B cell (primary cell): ENCODE results near the gene MEAF6. TPM values are rescaled to one million over a fixed set of nuclear protein-coding genes. Genes with fewer than 3 reads are reported as not detected.

Experiments used
- ATAC-seq: fragments of 200-7000 bp; cut with Tn5 transposase; one replicate; pipeline ENCODE4 v1.10.0; 2021; ENCODE audit warnings: low read depth, mild to moderate bottlenecking, moderate number of reproducible peaks, moderate library complexity
- CTCF ChIA-PET: fragments of 350-600 bp; sonication (Branson Sonifier 250); formaldehyde crosslinking; loops from one replicate; lab custom pipeline; 2021; ENCODE audit warnings: antibody characterized with exemption, inconsistent platforms; lab: Charles Lee
- POLR2A ChIA-PET: fragments of 350-600 bp; sonication (Branson Sonifier 250); formaldehyde crosslinking; loops from one replicate; lab custom pipeline; 2021; ENCODE audit warnings: antibody characterized with exemption; lab: Charles Lee
- DNase-seq: peaks from one replicate; pipeline ENCODE4 v3.0.0; 2013
- H2AFZ ChIP-seq: 2 replicates; pipeline ENCODE4 v1.6.1; 2012; ENCODE audit warnings: mild to moderate bottlenecking, low read depth, low read length; ENCODE audit not compliant: insufficient read depth, poor library complexity, severe bottlenecking
- H3K27ac ChIP-seq, 2 donors: 1 replicate in 1 of 2; 2 replicates in 1 of 2; pipeline ENCODE4 v1.5.1; 2012 to 2013; ENCODE audit warnings: low read length in 2 of 2, mild to moderate bottlenecking in 2 of 2, moderate library complexity in 1 of 2
- H3K27me3 ChIP-seq, 4 experiments: fragments of 200-600 bp in 1 of 4; sonication (generic) in 1 of 4; replicated peaks in 1 of 4; 1 replicate in 2 of 4; 2 replicates in 2 of 4; pipeline versions ENCODE4 v1.6.1 to v1.7.0; 2013 to 2016; ENCODE audit warnings: low read length in 3 of 4, mild to moderate bottlenecking in 2 of 4, mixed read lengths in 1 of 4, moderate library complexity in 1 of 4; ENCODE audit not compliant: insufficient read depth in 4 of 4, control insufficient read depth in 3 of 4; ENCODE audit errors: control extremely low read depth in 1 of 4
- H3K36me3 ChIP-seq, 2 experiments: replicated peaks in 1 of 2; 1 replicate in 1 of 2; 2 replicates in 1 of 2; pipeline versions ENCODE4 v1.6.1 to v1.7.1; 2013; ENCODE audit warnings: low read length in 1 of 2; ENCODE audit not compliant: insufficient read depth in 2 of 2, control insufficient read depth in 1 of 2; ENCODE audit errors: control extremely low read depth in 1 of 2, extremely low read depth in 1 of 2
- H3K4me1 ChIP-seq, 2 donors: fragments of 200-600 bp in 1 of 2; sonication (generic) in 1 of 2; 1 replicate in 1 of 2; 2 replicates in 1 of 2; pipeline versions ENCODE4 v1.5.1 to v1.6.1; 2013 to 2017; ENCODE audit warnings: low read length in 2 of 2; ENCODE audit not compliant: control insufficient read depth in 2 of 2, insufficient read depth in 2 of 2
- H3K4me2 ChIP-seq: replicated peaks from 2 replicates; pipeline ENCODE3; 2012; ENCODE audit warnings: mild to moderate bottlenecking, low read depth, low read length; ENCODE audit not compliant: poor library complexity, severe bottlenecking
- H3K4me3 ChIP-seq, 5 experiments: fragments of 200-600 bp in 1 of 5; sonication (generic) in 1 of 5; 1 replicate in 3 of 5; 2 replicates in 2 of 5; pipeline versions ENCODE4 v1.5.1 to v1.7.0; 2011 to 2016; ENCODE audit warnings: low read length in 4 of 5, mild to moderate bottlenecking in 4 of 5, low read depth in 2 of 5, control low read depth in 1 of 5, moderate library complexity in 1 of 5; ENCODE audit not compliant: insufficient read depth in 1 of 5; ENCODE audit errors: control extremely low read depth in 1 of 5, extremely low read depth in 1 of 5
- H3K79me2 ChIP-seq: fragments of 200-600 bp; sonication (generic); one replicate; pipeline ENCODE4 v1.6.0; 2016; ENCODE audit warnings: low read length; ENCODE audit not compliant: control insufficient read depth, insufficient read depth
- H3K9ac ChIP-seq: fragments of 200-600 bp; sonication (generic); 2 replicates; pipeline ENCODE4 v1.6.1; 2017; ENCODE audit warnings: mild to moderate bottlenecking, low read length, moderate library complexity
- H3K9me3 ChIP-seq, 3 donors: one replicate each; pipeline versions ENCODE4 v1.6.1 to v1.7.1; 2013; ENCODE audit warnings: low read length in 2 of 3; ENCODE audit not compliant: control insufficient read depth in 2 of 3, insufficient read depth in 1 of 3; ENCODE audit errors: control extremely low read depth in 1 of 3
- H4K20me1 ChIP-seq: 2 replicates; pipeline ENCODE4 v1.6.0; 2012; ENCODE audit warnings: mild to moderate bottlenecking, low read length; ENCODE audit not compliant: insufficient read depth, control insufficient read depth, poor library complexity, severe bottlenecking
- H3K27ac Mint-ChIP-seq: one replicate; pipeline ENCODE4 v1.8.0; 2021; ENCODE audit warnings: mixed read lengths
- H3K27me3 Mint-ChIP-seq: one replicate; pipeline ENCODE4 v1.8.0; 2021; ENCODE audit warnings: mixed read lengths
- H3K4me1 Mint-ChIP-seq: one replicate; pipeline ENCODE4 v1.8.0; 2021; ENCODE audit warnings: mixed read lengths
- H3K4me3 Mint-ChIP-seq: one replicate; pipeline ENCODE4 v1.8.0; 2021; ENCODE audit warnings: mixed read lengths
- H3K9me3 Mint-ChIP-seq: one replicate; pipeline ENCODE4 v1.8.0; 2022; ENCODE audit warnings: mixed read lengths; ENCODE audit not compliant: insufficient read depth
- EZH2 ChIP-seq: IDR thresholded peaks from 2 replicates; pipeline ENCODE4 v1.6.1; 2012; ENCODE audit warnings: borderline replicate concordance, low read depth, mild to moderate bottlenecking, moderate library complexity, low read length; ENCODE audit not compliant: insufficient read depth, poor library complexity, severe bottlenecking
- WGBS: methylation state at CpG from one replicate; pipeline ENCODE4 v1.1.5; 2013; ENCODE audit warnings: missing lambda C conversion rate; ENCODE audit not compliant: insufficient coverage; 5-methylcytosine and 5-hydroxymethylcytosine counted together
- intact Hi-C: fragments of 100-400 bp; cut with micrococcal nuclease; formaldehyde crosslinking; loops from one replicate; pipeline ENCODE4 v1.10.0; 2022
- polyA plus RNA-seq: library from polyadenylated mRNA; depleted of rRNA; stranded (reverse); fragments of >200 nt; gene quantifications from 2 replicates; pipeline ENCODE4 v1.2.3, GENCODE V29; 2012
- total RNA-seq, 2 donors: library from RNA; stranded (reverse); fragments of 120-200 nt in 1 of 2; gene quantifications; 1 replicate in 1 of 2; 2 replicates in 1 of 2; pipeline versions ENCODE4 v1.2.3 to v1.2.4, GENCODE V29; 2013 to 2022
- TF ChIP-seq, protein P1 (sequence below): fragments of 200-600 bp; IDR thresholded peaks from one replicate; pipeline ENCODE4 v1.8.0; 2022; ENCODE audit warnings: antibody characterized with exemption, mild to moderate bottlenecking

The MEAF6 gene
- total and polyA plus RNA-seq, 2 donors (not counting 1 experiment from before 2014, with no cell fraction given), result 52.5 to 84.2 TPM

DNA sequence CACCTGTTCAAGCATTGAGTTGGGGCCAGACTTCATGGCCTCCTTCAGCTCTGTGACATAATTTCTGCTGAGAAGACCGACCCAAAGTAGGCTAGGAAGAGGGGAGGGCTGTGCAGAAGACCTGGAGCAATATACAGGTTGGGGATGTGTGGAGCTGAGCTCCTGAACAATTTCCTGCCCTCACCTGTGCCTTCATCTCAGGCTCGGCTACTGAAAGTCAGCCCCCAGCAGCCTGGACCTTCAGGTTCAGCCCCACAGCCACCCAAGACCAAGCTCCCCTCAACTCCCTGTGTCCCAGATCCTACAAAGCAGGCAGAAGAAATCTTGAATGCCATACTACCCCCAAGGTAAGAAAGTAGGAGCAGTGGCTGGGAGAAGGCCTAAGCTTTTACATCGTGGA is 42.8 kb upstream of the MEAF6 start:
- intact Hi-C loops, result no loop called here
- peaks cover 5% of the 10 kb centered on the region for H3K27me3 Mint-ChIP-seq
- Histone ChIP-seq H3K4me2 (no peak overlapping the region), H3K27ac (no peak overlapping the region), H3K9ac (no peak overlapping the region), H3K27me3 (peaks cover 0 to 3% (median 0%) of the 10 kb centered on the region in 4 experiments), H3K9me3 (peaks cover 0 to 7% (median 0%) of the 10 kb centered on the region in 3 donors), H4K20me1 (peaks cover 10% of the 10 kb centered on the region), H2AFZ (no peak overlapping the region), H3K4me1 (peaks cover 12 to 19% of the 10 kb centered on the region in 2 donors), H3K4me3 (no peak overlapping the region), H3K36me3 (no peaks in the 10 kb centered on the region), H3K79me2 (peaks cover 18% of the 10 kb centered on the region)
- ChIA-PET CTCF (no interaction called here), POLR2A (no interaction called here)
- no peak for DNase-seq
- H3K9me3 Mint-ChIP-seq, result no peaks in the 10 kb centered on the region
- H3K4me1 Mint-ChIP-seq, result peaks cover 16% of the 10 kb centered on the region
- no peak for ATAC-seq
- no peak overlapping the region for H3K4me3 Mint-ChIP-seq
- 80% methylated on average over 2 of the region's 3 CpGs for WGBS
- no peak overlapping the region for H3K27ac Mint-ChIP-seq
- no peak for TF ChIP-seq EZH2
- TF ChIP-seq, protein P1, sequence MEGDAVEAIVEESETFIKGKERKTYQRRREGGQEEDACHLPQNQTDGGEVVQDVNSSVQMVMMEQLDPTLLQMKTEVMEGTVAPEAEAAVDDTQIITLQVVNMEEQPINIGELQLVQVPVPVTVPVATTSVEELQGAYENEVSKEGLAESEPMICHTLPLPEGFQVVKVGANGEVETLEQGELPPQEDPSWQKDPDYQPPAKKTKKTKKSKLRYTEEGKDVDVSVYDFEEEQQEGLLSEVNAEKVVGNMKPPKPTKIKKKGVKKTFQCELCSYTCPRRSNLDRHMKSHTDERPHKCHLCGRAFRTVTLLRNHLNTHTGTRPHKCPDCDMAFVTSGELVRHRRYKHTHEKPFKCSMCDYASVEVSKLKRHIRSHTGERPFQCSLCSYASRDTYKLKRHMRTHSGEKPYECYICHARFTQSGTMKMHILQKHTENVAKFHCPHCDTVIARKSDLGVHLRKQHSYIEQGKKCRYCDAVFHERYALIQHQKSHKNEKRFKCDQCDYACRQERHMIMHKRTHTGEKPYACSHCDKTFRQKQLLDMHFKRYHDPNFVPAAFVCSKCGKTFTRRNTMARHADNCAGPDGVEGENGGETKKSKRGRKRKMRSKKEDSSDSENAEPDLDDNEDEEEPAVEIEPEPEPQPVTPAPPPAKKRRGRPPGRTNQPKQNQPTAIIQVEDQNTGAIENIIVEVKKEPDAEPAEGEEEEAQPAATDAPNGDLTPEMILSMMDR, result no peak

DNA sequence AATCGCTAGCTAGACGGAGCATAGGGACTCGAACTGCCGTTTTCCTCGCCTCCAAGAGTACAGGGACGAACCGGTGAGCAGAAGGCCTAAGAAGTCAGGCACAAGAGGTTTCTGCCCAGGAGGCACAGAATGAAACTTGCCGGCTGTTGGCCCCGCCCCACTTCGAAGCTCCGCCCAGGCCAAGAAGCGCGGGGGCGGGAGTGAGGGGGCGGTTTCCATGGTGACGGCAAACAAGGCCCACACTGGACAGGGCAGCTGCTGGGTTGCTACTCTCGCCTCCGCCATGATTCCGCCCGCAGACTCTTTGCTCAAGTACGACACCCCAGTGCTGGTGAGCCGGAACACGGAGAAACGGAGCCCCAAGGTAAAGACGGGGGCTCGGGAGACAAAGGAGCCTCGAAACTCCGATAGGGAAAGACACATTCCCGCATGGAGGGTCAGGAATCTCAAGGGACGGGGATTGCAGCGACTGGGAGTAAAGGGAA is 42.2 kb upstream of the MEAF6 start, which contains the start of gene DNALI1:
TSS of gene DNALI1 (plus strand) at position 229 of the 485 bp plus-strand sequence. CDS start at position 284, 55 bp downstream.
- Mint-ChIP-seq H3K27ac (no peak within 1 kb of the TSS), H3K4me1 (peaks cover 22% of the 10 kb centered on the region), H3K27me3 (peaks cover 5% of the 10 kb centered on the region), H3K4me3 (no peak within 1 kb of the TSS), H3K9me3 (no peaks in the 10 kb centered on the region)
- Histone ChIP-seq H3K79me2 (peaks cover 22% of the 10 kb centered on the region), H3K27ac (no peak within 1 kb of the TSS), H2AFZ (no peak within 1 kb of the TSS), H3K9me3 (peaks cover 0 to 7% (median 0%) of the 10 kb centered on the region in 3 donors), H3K4me1 (peaks cover 13 to 19% of the 10 kb centered on the region in 2 donors), H3K9ac (no peak within 1 kb of the TSS), H3K27me3 (peaks cover 0 to 3% (median 0%) of the 10 kb centered on the region in 4 experiments), H4K20me1 (peaks cover 10% of the 10 kb centered on the region), H3K36me3 (peaks cover 0 to 1% of the 10 kb centered on the region in 2 experiments), H3K4me2 (no peak within 1 kb of the TSS), H3K4me3 (no peak within 1 kb of the TSS)
- POLR2A ChIA-PET, result no interaction called here
- intact Hi-C loops, result no loop called here
- ATAC-seq (no peak), DNase-seq (peak; percentile 35)
- TF ChIP-seq, protein P1, result no peak
- CTCF ChIA-PET, result no interaction called here
- WGBS, result 47% methylated on average over 31 of the region's 31 CpGs
